Heart left ventricle (tissue), 13 donors: ENCODE data around the gene PDCD1.

Source experiments
- CTCF ChIP-seq, 12 donors: fragments of 200-600 bp; sonication (generic) in 4 of 12; IDR thresholded peaks; one replicate each; pipeline versions ENCODE4 v1.5.0 to v1.8.0; 2018 to 2022; ENCODE audit warnings: antibody characterized with exemption in 12 of 12, mild to moderate bottlenecking in 5 of 12
- POLR2A ChIP-seq, 2 donors: fragments of 450-650 bp; IDR thresholded peaks; one replicate each; pipeline ENCODE4 v1.6.1; 2017; ENCODE audit warnings: antibody characterized with exemption in 2 of 2, mild to moderate bottlenecking in 2 of 2, moderate library complexity in 2 of 2
- donor health status: ischemic (EF 13 %, LVEDD 7.1; RV severe dilation, severe dysfunction).
- donor health status: DM: no; HTN: yes; CAD: no.
- donor health status: DM: no; HTN: no; CAD: no.
- donor health status: ischemic (EF 25% LVEDD 6.9; RV normal size, moderate dysfunction).
- donor health status: ischemic (EF 25% LVEDD 5.7; RV mildly dilated, moderate dysfunction).
- donor health status: ischemic (EF 35%, LVEDD 5.7; RV mildly dilated, moderate dysfunction).
- donor health status: nonischemic (EF 11% LVEDD 7.7; RV severe dilation, severe dysfunction).
- donor health status: DM: yes; HTN: yes; CAD: no.
- donor health status: PGD.
- donor health status: ischemic (EF 29% LVEDD 5.4; RV normal size, mild dysfunction).
- donor health status: nonischemic (EF 23%, LVEDD 6.1; RV moderate dilation, normal function).

- TF ChIP-seq POLR2A (IDR thresholded peaks at IDR 0.05) (no peak), CTCF (IDR thresholded peaks at IDR 0.05) (no peak)
Measured at GRCh38 chr2:241815477-241816430, 42.9 kb downstream of the PDCD1 start.
